K562 (cell line): ENCODE measurements around the gene PTPRG. TPM values are rescaled to one million over a fixed set of nuclear protein-coding genes. Genes with fewer than 3 reads are reported as not detected.

Source experiments
- ATAC-seq: fragments of 200-7000 bp; cut with Tn5 transposase; 3 replicates; pipeline ENCODE4 v1.9.1; 2020; ENCODE audit warnings: moderate library complexity
- BruUV-seq: library from RNA; stranded (reverse); fragments of 400-500 nt; replicated peaks from 2 replicates; lab custom pipeline; 2021; lab: Mats Ljungman, UMichigan
- CTCF ChIA-PET: fragments of 300-600 bp; formaldehyde crosslinking; extraction: SDS; loops from one replicate; lab custom pipeline; 2021; ENCODE audit warnings: low intra/inter-chr PET ratio; lab: Yijun Ruan, JAX
- POLR2A ChIA-PET: fragments of 300-600, 350-650 bp; sonication (Branson Sonifier 250); formaldehyde crosslinking; extraction: SDS; loops from one replicate; lab custom pipeline; 2021; ENCODE audit warnings: antibody characterized with exemption, inconsistent platforms; lab: Yijun Ruan, JAX
- DNase-seq, 4 experiments: peaks; one replicate each; pipeline versions ENCODE4 v3.0.0 to v3.0.0-alpha.2; 2011 to 2018; ENCODE audit warnings: low spot score in 3 of 4, mixed read lengths in 3 of 4; ENCODE audit errors: extremely low read depth in 1 of 4
- FAIRE-seq: peaks from 2 replicates; lab custom pipeline; 2011; peaks lifted over from hg19 to GRCh38; lab: Jason Lieb, UNC
- H2AFZ ChIP-seq: 2 replicates; pipeline ENCODE4 v1.6.0; 2011; ENCODE audit warnings: low read depth, low read length, control low read depth, inconsistent platforms
- H3K27ac ChIP-seq: fragments of 200-600 bp; 3 replicates; pipeline ENCODE4 v1.8.0; 2011; ENCODE audit warnings: low read depth, mild to moderate bottlenecking, control low read depth, inconsistent platforms, low read length, moderate library complexity, mixed read lengths; ENCODE audit errors: extremely low read depth
- H3K27me3 ChIP-seq, 2 experiments: fragments of 300-600 bp in 1 of 2; 2 replicates in 1 of 2; 3 replicates in 1 of 2; pipeline versions ENCODE4 v1.6.0 to v1.8.0; 2011; ENCODE audit warnings: inconsistent platforms in 2 of 2, low read length in 2 of 2, mild to moderate bottlenecking in 1 of 2, mixed read lengths in 1 of 2, moderate library complexity in 1 of 2; ENCODE audit not compliant: control insufficient read depth in 2 of 2, insufficient read depth in 2 of 2
- H3K36me3 ChIP-seq: fragments of 300-600 bp; 3 replicates; pipeline ENCODE4 v1.8.0; 2011; ENCODE audit warnings: mild to moderate bottlenecking, low read length, inconsistent platforms; ENCODE audit not compliant: control insufficient read depth, insufficient read depth
- H3K4me1 ChIP-seq, 2 experiments: fragments of 200-600 bp in 1 of 2; replicated peaks in 1 of 2; 2 replicates in 1 of 2; 3 replicates in 1 of 2; pipeline versions ENCODE4 v1.5.1 to v1.8.0; 2011; ENCODE audit warnings: inconsistent platforms in 2 of 2, low read length in 2 of 2, mild to moderate bottlenecking in 1 of 2, mixed read lengths in 1 of 2, moderate library complexity in 1 of 2; ENCODE audit not compliant: control insufficient read depth in 2 of 2, insufficient read depth in 2 of 2
- H3K4me2 ChIP-seq: 2 replicates; pipeline ENCODE4 v1.6.1; 2011; ENCODE audit warnings: low read length, control low read depth, inconsistent platforms, mixed read lengths; ENCODE audit not compliant: insufficient read depth
- H3K4me3 ChIP-seq: fragments of 200-600 bp; sonication (generic), shearing (Covaris generic); 2 replicates; pipeline ENCODE4 v1.5.1; 2016; ENCODE audit warnings: control low read depth, inconsistent platforms
- H3K79me2 ChIP-seq: fragments of 200-600 bp; 3 replicates; pipeline ENCODE4 v1.8.0; 2011; ENCODE audit warnings: low read length, inconsistent platforms; ENCODE audit not compliant: control insufficient read depth, insufficient read depth
- H3K9ac ChIP-seq, 2 experiments: 2 replicates each; pipeline versions ENCODE4 v1.6.0 to v1.6.1; 2011; ENCODE audit warnings: low read depth in 2 of 2, low read length in 2 of 2, control low read depth in 1 of 2, inconsistent platforms in 1 of 2, mild to moderate bottlenecking in 1 of 2, mixed read lengths in 1 of 2; ENCODE audit not compliant: insufficient read depth in 1 of 2
- H3K9me1 ChIP-seq: one replicate; pipeline ENCODE4 v1.6.0; 2011; ENCODE audit warnings: inconsistent platforms, mild to moderate bottlenecking, low read length, moderate library complexity; ENCODE audit not compliant: control insufficient read depth, insufficient read depth
- H3K9me3 ChIP-seq: replicated peaks from 2 replicates; pipeline ENCODE4 v1.5.1; 2011; ENCODE audit warnings: low read depth, low read length, inconsistent platforms; ENCODE audit not compliant: control insufficient read depth, insufficient read depth
- H4K20me1 ChIP-seq: replicated peaks from 2 replicates; pipeline ENCODE4 v1.6.1; 2011; ENCODE audit warnings: low read length, inconsistent platforms, mixed read lengths; ENCODE audit not compliant: control insufficient read depth, insufficient read depth
- ZBTB11 ChIP-seq, 3 experiments: fragments of 200-800 bp in 1 of 3; fragments of 250-450 bp in 1 of 3; fragments of 450-650 bp in 1 of 3; sonication (Bioruptor Pico) in 1 of 3; sonication (Bioruptor generic) in 1 of 3; formaldehyde crosslinking in 1 of 3; IDR thresholded peaks; 2 replicates each; pipeline versions ENCODE4 v1.6.1 to v1.8.0; 2016 to 2022; ENCODE audit warnings: mild to moderate bottlenecking in 2 of 3, missing genetic modification characterization in 2 of 3, missing compliant biosample characterization in 1 of 3, moderate library complexity in 1 of 3
- ZEB2 ChIP-seq: fragments of 450-650 bp; IDR thresholded peaks from 2 replicates; pipeline ENCODE4 v1.6.1; 2016
- WGBS: fragments of 100-300 bp; shearing (Covaris generic); methylation state at CpG from one replicate; pipeline ENCODE4 v1.1.6; 2016; ENCODE audit warnings: low coverage, mixed read lengths; ENCODE audit not compliant: insufficient coverage; ENCODE audit errors: missing lambda C conversion rate; 5-methylcytosine and 5-hydroxymethylcytosine counted together
- in situ Hi-C: fragments of 300-500 bp; cut with MboI; formaldehyde crosslinking; loops from 4 replicates; pipeline ENCODE4 v1.15.0; 2018; ENCODE audit warnings: inconsistent platforms, mixed read lengths
- intact Hi-C: fragments of 100-400 bp; cut with micrococcal nuclease; formaldehyde crosslinking; loops from 2 replicates; pipeline ENCODE4 v1.14.2; 2022
- polyA plus RNA-seq, 8 experiments: library from polyadenylated mRNA; depleted of rRNA in 4 of 8; stranded (reverse) in 5 of 8; unstranded in 3 of 8; fragments of >200 nt; fragmentation: Nextera tagmentation in 2 of 8; fragmentation: Illumina TruSeq in 1 of 8; extraction: Ambion mirVana in 2 of 8; extraction: Trizol in 1 of 8; gene quantifications; 2 replicates each; pipeline versions ENCODE4 v1.2.1 to v1.2.3, GENCODE V29; 2011 to 2014; ENCODE audit warnings: inconsistent platforms in 1 of 8, missing spikeins in 1 of 8
- total RNA-seq, 7 experiments: library from RNA; depleted of rRNA in 6 of 7; stranded (reverse); fragments of >200 nt in 6 of 7; fragmentation: Illumina TruSeq in 2 of 7; extraction: Trizol in 2 of 7; gene quantifications; 2 replicates each; pipeline versions ENCODE4 v1.2.1 to v1.2.3, GENCODE V29; 2011 to 2021; ENCODE audit warnings: low replicate concordance in 1 of 7

Gene PTPRG
- total and polyA plus RNA-seq, 9 of the 15 experiments (the other 6 are each of a cell fraction or from before 2014, with no cell fraction given) = 0.16 TPM; not detected in 8

- Histone ChIP-seq H3K4me1 (no peaks in the 10 kb centered on the region), H4K20me1 (no peaks in the 10 kb centered on the region), H3K79me2 (no peaks in the 10 kb centered on the region), H3K4me3 (no peak overlapping the region), H3K9ac (no peak overlapping the region), H2AFZ (no peak overlapping the region), H3K27ac (no peak overlapping the region), H3K27me3 (no peaks in the 10 kb centered on the region), H3K9me1 (no peaks in the 10 kb centered on the region), H3K36me3 (no peaks in the 10 kb centered on the region), H3K9me3 (no peaks in the 10 kb centered on the region), H3K4me2 (no peak overlapping the region)
- intact Hi-C loops (no loop called here), in situ Hi-C loops (no loop called here)
- POLR2A ChIA-PET = no interaction called here
- CTCF ChIA-PET = no interaction called here
- DNase-seq (no peak), ATAC-seq (no peak), FAIRE-seq (no peak)
- TF ChIP-seq ZBTB11 (CRISPR knock-in tag; IDR thresholded peaks at IDR 0.05) = peak in 1 of 3 experiments; percentile 35; a peak in 1 of 6 replicates
- no peak for TF ChIP-seq ZEB2
- BruUV-seq = no TSS peak
- WGBS = 0% methylated on average over 6 of the region's 6 CpGs
Measured at GRCh38 chr3:62159709-62160092, 598.3 kb downstream of the PTPRG start.
